Prostate gland (tissue), 2 donors: ENCODE measurements around the gene TEX22.

Source experiments
- POLR2A ChIP-seq: fragments of 450-650 bp; IDR thresholded peaks from one replicate; pipeline ENCODE4 v1.6.1; 2016; ENCODE audit warnings: antibody characterized with exemption, mild to moderate bottlenecking
- POLR2AphosphoS5 ChIP-seq: sonication (generic); formaldehyde crosslinking; IDR thresholded peaks from one replicate; pipeline ENCODE4 v1.6.1; 2017; ENCODE audit warnings: antibody characterized with exemption
- TF ChIP-seq, protein P1 (sequence below), 4 experiments: fragments of 200-600 bp in 2 of 4; fragments of 450-650 bp in 2 of 4; sonication (generic) in 2 of 4; IDR thresholded peaks; 1 replicate in 3 of 4; 2 replicates in 1 of 4; pipeline ENCODE4 v1.5.1; 2016 to 2019; ENCODE audit warnings: antibody characterized with exemption in 4 of 4, mild to moderate bottlenecking in 2 of 4, moderate library complexity in 2 of 4

DNA sequence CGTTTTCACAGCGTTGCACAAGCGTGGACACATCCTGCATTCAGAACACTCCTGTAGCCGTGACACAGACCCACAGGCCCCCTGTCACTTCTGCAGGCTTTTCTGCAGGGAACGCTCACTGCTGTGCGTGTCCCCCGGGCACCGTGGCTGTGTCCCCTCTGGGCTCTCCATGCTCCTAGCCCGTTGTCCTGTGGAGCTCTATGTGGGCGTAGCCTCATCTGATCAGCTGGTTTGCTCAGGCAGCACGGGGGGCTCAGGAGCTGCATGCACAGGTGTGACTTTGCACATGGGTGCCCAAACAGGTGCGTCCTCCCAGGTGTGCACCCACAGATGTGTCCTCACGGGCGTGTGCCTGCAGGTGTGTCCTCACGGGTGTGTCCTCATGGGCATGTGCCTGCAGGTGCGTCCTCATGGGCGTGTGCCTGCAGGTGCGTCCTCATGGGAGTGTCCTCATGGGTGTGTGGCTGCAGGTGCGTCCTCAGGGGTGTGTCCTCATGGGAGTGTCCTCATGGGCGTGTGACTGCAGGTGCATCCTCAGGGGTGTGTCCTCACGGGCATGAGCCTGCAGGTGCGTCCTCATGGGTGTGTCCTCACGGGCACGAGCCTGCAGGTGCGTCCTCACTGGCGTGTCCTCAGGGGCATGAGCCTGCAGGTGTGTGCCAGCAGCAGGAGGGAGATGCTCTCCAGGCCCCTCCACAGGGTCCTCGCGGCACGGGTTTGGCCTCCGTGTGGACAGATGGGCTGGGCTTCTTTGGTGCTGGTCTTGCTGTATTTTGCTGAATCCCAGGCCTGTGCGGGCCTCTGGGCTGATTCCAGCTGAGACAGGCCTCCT lies 38.8 kb downstream of the TEX22 start:
- TF ChIP-seq POLR2A (no peak), POLR2AphosphoS5 (no peak)
- TF ChIP-seq, protein P1, sequence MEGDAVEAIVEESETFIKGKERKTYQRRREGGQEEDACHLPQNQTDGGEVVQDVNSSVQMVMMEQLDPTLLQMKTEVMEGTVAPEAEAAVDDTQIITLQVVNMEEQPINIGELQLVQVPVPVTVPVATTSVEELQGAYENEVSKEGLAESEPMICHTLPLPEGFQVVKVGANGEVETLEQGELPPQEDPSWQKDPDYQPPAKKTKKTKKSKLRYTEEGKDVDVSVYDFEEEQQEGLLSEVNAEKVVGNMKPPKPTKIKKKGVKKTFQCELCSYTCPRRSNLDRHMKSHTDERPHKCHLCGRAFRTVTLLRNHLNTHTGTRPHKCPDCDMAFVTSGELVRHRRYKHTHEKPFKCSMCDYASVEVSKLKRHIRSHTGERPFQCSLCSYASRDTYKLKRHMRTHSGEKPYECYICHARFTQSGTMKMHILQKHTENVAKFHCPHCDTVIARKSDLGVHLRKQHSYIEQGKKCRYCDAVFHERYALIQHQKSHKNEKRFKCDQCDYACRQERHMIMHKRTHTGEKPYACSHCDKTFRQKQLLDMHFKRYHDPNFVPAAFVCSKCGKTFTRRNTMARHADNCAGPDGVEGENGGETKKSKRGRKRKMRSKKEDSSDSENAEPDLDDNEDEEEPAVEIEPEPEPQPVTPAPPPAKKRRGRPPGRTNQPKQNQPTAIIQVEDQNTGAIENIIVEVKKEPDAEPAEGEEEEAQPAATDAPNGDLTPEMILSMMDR (IDR thresholded peaks at IDR 0.05): no peak
